Upper lobe of left lung (tissue), 4 donors: Measurements from ENCODE around the gene PRKCSH.

ENCODE experiments used
- CTCF ChIP-seq, 6 experiments: fragments of 450-650 bp in 4 of 6; fragments of 200-600 bp in 2 of 6; sonication (generic) in 2 of 6; IDR thresholded peaks; one replicate each; pipeline ENCODE4 v1.5.1; 2016 to 2019; ENCODE audit warnings: antibody characterized with exemption in 6 of 6
- POLR2A ChIP-seq, 4 donors: fragments of 450-650 bp; IDR thresholded peaks; one replicate each; pipeline ENCODE4 v1.5.1; 2016 to 2017; ENCODE audit warnings: antibody characterized with exemption in 4 of 4, mild to moderate bottlenecking in 2 of 4

- no peak for TF ChIP-seq POLR2A (IDR thresholded peaks at IDR 0.05)
- TF ChIP-seq CTCF (IDR thresholded peaks at IDR 0.05): no peak
Measured at GRCh38 chr19:11418094-11418548, 17.3 kb upstream of the PRKCSH start.
